ENCODE data around the gene SPACDR.

The SPACDR gene

DNA sequence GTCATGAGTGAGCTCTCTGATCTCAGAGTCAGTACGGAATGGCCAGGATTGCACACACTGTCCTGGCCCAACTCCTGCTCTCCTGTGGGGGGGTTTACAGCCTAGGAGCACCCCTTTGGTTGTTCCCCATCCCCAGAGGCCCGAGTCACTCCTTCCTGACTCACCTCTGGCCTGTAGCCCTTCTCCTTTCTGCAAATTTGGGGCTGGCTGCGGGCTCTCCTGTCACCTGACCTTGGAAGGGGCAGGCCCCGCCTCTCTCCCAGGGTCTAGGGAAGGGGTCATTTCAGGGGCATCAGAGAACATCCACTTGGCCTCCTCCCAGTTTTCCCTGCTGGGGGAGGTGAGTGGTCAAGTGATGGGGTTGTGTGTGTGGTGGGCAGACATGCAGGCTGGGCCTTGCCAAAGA lies 21.4 kb upstream of the SPACDR start:
- DNase-seq: no peak

DNA sequence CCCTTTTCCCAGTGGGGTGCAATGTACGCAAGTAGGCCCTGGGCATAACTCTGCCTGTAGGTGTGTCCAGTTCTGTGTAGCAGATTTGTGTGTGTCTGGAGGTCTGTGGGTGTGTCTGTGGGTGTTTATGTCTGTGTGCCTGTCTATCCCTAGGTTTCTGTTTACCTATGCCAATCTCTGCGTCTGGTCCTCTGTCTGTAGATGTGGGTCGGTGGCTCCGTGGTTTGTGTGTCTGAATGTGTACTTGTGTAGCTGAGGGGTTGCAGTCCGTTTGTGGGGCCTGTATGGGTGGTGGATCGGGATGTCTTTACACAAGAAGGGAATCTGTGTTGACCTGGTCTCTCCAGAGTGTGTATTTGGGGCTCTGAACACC lies 20.6 kb upstream of the SPACDR start:
- no peak for DNase-seq

GRCh38 chr7:100483722-100484672 lies 19.9 kb upstream of the SPACDR start, which contains the start of gene NYAP1:
NYAP1 (plus strand) TSS chr7:100483927; CDS start chr7:100485312, 1,385 bp downstream.
- peak; percentile 57 for DNase-seq

GRCh38 chr7:100483090-100483721 lies 19.1 kb upstream of the SPACDR start:
- DNase-seq: peak; percentile 45

DNA sequence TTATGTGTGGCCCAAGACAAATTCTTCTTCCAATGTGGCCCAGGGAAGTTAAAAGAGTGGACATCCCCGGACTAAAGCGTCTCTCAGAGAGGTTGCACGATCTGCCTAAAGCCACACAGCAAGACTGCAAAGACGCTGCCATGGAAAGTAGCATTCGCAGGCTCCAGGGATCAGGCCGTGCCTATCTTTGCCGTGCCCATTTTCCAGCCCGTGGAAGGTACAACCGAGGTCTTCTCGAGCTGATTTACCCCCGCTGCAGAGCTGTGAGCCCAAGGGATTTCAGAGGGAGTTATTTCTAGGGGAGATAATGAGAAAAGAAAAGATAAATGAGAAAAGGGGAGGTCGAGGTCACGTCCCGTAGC lies 18.6 kb upstream of the SPACDR start:
- no peak for DNase-seq

GRCh38 chr7:100481466-100481865 lies 17.4 kb upstream of the SPACDR start:
- DNase-seq: no peak

- peak; percentile 94 for DNase-seq
Measured at GRCh38 chr7:100478958-100479660, 15.0 kb upstream of the SPACDR start, which contains the start of gene TSC22D4. TSC22D4 (minus strand) TSS chr7:100479214; CDS start chr7:100478038, 1,176 bp downstream.

DNA sequence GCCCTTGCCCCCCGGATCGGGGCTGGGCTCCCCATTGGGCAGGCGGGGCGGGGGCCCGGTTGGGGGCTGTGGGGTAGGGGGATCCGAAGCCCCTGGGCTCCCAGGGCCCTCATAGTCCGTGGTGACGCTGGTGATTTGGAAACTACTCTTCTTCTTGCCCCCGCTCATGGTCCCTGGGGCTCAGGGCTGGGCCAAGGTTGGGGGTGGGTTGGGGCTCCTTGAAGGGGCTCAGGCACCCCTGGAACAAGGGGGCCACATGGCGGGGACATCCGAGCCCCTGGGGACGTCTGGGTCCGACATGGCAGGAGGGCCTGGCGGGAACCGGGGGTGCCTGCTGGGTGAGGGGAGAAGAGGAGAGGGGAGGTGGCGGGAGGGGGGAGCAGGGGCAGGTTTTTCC lies 13.8 kb upstream of the SPACDR start:
- DNase-seq: no peak

DNA sequence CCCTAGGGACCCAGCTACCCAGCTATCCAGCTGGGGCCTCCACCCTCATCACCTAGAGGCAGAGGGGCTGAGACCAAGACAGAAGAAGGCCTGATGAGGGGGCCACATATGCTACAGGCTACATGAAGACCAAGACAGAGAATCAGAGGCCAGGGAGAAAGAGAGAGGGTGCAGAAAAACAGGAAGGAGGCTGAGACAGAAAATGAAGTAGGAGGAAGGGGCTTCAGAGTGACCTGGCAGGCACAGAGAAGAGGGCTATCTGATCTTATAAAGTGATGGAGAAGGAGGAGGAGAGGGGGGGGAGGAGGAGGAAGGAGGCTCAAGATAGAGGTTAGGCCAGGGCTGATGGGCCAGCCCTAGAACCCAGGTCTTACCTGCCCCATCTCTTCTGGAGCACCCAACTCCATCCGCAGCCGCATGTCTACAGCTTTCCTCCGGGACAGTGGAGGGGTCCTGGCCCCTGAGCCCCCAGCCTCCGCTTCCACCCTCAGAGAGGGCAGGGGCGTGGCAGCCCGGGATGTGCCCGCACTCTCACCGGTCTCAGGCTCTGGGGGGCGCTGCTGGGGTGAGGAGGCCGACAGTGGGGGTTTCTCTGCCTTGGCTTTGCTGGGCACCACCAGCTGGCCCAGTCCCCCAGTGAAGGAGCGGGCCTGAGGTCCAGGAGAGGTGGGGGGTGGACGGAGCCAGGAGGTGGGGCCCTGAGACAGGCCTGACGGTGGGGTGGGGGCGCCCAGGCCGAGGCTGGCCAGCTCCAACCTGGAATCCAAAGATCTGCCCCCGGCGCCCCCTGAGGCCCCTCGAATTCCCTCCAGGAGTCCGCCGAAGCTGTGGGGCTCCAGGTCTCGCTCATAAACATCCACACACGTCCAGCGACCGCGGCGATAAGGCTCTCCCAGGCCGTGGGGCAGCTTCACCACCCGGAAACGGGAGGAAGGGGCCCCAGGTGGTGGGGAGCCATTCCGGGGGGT lies 13.1 kb upstream of the SPACDR start:
- no peak for DNase-seq

GRCh38 chr7:100476101-100476780 lies 12.2 kb upstream of the SPACDR start:
- no peak for DNase-seq

- DNase-seq: no peak
Measured at GRCh38 chr7:100475549-100475948, 11.5 kb upstream of the SPACDR start.

DNA sequence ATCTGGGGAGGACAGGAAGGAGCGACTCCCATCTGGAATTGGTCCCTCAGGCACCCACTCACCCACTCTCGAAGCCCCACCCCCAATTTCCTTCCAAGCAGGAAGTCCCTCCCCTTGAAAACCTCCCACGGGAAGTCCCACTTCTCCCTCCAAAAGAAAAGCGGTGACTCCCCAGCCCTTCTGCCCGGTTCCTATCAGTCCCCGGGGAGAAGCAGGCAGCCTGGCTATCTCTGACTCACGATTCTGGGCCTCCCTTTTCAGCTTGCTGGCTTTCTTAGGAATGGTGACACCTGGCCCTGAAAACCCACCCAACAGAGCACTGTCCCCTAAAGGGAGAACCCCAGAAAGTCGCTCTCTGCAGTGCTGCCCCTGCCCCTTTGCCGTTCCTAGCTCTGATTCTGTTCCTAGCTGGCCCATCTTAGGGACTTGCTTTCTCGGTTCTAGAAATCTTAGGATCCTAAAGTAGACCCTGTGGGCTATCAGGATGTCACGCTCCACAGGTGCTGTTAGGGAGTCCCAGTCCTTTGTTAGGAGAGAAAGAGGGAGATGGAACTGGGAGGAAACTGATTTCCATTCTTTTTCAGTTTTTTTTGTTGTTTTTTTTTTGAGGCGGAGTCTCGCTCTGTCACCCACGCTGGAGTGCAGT lies 8.9 kb upstream of the SPACDR start:
- no peak for DNase-seq

- no peak for DNase-seq
Measured at GRCh38 chr7:100472121-100472851, 8.2 kb upstream of the SPACDR start.

DNA sequence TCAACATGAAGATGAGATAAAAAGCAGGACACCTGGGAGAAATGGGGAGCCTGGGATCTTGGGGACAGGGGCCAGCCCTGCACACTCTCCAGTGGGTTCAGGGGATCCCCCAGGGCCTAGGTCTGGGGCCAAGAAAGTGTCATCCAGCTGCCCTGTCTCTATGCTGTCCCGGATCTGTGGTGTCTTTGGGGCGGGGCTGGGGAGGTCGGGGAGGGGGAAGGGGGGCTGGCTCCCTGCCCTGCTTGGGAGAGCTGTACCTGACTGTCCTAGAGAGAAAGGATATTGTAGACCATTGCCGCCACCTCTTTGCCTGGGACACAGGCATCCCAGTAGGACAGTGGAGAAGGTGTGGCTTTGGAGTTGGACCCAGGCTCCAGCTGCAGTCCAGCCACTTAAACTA lies 7.0 kb upstream of the SPACDR start:
- no peak for DNase-seq

DNA sequence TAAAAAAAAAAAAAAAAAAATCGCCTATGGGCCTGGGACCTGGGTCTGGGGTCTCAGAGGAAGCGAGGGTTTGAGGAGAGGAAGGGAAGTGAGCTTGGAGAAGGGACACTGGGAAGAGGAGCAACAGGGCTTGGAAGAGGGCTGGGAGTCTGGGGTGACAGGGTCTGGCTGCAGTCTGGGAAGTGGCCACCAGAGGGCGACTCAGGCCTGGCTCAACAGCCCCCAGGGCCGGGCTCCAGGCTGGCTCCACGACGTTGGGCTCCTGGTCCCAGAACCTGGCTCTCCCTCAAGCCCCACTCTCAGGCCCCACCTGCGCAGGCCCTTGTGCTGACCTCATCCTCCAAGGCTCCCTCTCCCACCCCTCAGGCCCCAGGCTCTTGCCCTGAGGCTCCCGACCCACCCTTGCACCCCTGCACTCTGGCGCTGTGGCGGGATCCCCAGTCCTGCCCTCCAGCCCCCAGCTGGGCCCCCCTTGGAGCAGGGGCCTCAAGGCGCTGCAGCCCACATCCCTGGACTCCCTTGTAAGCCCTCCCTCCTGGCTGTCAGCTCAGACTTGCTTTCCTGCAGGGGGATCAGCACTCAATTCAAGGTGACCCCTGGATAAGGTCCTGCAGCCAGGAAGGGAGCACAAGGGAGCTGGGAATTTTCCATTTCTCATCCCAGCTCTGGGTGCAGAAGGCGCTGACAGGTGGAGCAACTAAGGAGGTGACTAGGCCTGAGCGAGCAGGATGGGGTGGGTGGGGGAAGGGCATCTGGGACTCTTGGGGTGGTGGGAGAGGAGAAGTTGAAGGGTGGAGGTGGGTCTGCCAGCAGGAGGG lies 5.4 kb upstream of the SPACDR start:
- DNase-seq: peak; percentile 59

GRCh38 chr7:100467638-100468373 lies 3.7 kb upstream of the SPACDR start:
- DNase-seq: no peak

- no peak for DNase-seq
Measured at GRCh38 chr7:100466653-100467605, 2.9 kb upstream of the SPACDR start.
